HepG2 (cell line): ENCODE results near the gene PBX4. TPM values are rescaled to one million over a fixed set of nuclear protein-coding genes. Genes with fewer than 3 reads are reported as not detected.

Experiments
- NFIC ChIP-seq: IDR thresholded peaks from 2 replicates; pipeline ENCODE4 v1.6.1; 2012; ENCODE audit warnings: mild to moderate bottlenecking, low read length, inconsistent platforms
- NR3C1 ChIP-seq: sonication (generic); formaldehyde crosslinking; IDR thresholded peaks from 2 replicates; pipeline ENCODE4 v1.4.0; 2020; ENCODE audit warnings: missing genetic modification reagents
- SRSF4 ChIP-seq: fragments of 200-400 bp; formaldehyde crosslinking; IDR thresholded peaks from one replicate; pipeline ENCODE4 v1.6.1; 2018; ENCODE audit warnings: mild to moderate bottlenecking, low read depth, low read length, moderate library complexity; ENCODE audit not compliant: poor library complexity, severe bottlenecking
- ZBTB3 ChIP-seq: sonication (generic); formaldehyde crosslinking; IDR thresholded peaks from 2 replicates; pipeline ENCODE4 v1.4.0; 2020; ENCODE audit warnings: low read depth, mild to moderate bottlenecking, moderate library complexity, missing genetic modification reagents, borderline replicate concordance
- polyA plus RNA-seq, 8 experiments: library from polyadenylated mRNA; depleted of rRNA in 3 of 8; stranded (reverse) in 7 of 8; unstranded in 1 of 8; fragments of >200 nt; fragmentation: Illumina TruSeq in 4 of 8; extraction: Trizol in 4 of 8; gene quantifications; 2 replicates each; pipeline versions ENCODE4 v1.2.1 to v1.2.3, GENCODE V29; 2011 to 2016; ENCODE audit warnings: low read depth in 4 of 8, missing spikeins in 1 of 8, mixed read lengths in 1 of 8; ENCODE audit not compliant: insufficient read depth in 1 of 8
- total RNA-seq, 5 experiments: library from RNA; depleted of rRNA; stranded (reverse); fragments of >200 nt; fragmentation: Illumina TruSeq; extraction: Trizol; gene quantifications; 2 replicates each; pipeline ENCODE4 v1.2.3, GENCODE V29; 2016; ENCODE audit warnings: low read depth in 1 of 5
- TF ChIP-seq, protein P1 (sequence below), 2 experiments: sonication (generic) in 1 of 2; formaldehyde crosslinking in 1 of 2; IDR thresholded peaks; 2 replicates each; pipeline versions ENCODE4 v1.6.1 to v1.9.0; 2014 to 2022; ENCODE audit warnings: antibody characterized with exemption in 1 of 2, borderline replicate concordance in 1 of 2, inconsistent platforms in 1 of 2, low read depth in 1 of 2, missing genetic modification reagents in 1 of 2
- TF ChIP-seq, protein P2 (sequence below): sonication (generic); formaldehyde crosslinking; IDR thresholded peaks from 2 replicates; pipeline ENCODE4 v1.5.1; 2020; ENCODE audit warnings: mild to moderate bottlenecking, missing genetic modification reagents

Gene PBX4
- total and polyA plus RNA-seq, 2 of the 13 experiments (the other 11 are each of a cell fraction or from before 2014, with no cell fraction given): not detected

DNA sequence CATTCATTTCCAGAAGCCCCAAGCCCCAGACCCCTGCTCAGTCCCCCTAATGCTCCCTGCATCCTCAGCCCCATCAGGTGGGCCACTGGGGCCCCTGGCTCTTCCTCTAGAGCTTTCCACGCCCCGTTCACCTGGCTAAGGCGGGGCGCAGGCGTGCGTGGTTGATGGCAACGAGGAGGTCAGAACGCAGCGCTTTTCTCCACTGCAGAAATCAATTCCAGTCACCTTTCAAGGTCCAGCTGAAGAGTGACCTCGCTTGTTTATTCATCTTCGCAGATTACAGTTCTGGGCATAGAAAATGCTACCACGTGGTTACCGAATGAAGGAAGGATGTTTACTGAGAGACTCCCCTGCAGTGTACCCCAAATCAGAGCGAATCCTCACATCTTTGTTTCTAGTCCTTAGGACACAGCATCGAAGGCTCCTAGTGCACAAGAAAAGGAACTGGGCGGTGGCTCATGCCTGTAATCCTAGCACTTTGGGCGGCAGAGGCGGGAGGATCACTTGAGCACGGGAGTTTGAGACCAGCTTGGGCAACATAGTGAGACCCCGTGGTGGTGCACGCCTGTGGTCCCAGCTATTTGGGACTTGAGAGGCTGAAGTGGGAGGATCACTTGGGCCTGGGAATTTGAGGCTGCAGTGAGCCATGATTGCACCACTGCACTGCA, 828 bp upstream of the PBX4 start (continued):
- TF ChIP-seq, protein P1, sequence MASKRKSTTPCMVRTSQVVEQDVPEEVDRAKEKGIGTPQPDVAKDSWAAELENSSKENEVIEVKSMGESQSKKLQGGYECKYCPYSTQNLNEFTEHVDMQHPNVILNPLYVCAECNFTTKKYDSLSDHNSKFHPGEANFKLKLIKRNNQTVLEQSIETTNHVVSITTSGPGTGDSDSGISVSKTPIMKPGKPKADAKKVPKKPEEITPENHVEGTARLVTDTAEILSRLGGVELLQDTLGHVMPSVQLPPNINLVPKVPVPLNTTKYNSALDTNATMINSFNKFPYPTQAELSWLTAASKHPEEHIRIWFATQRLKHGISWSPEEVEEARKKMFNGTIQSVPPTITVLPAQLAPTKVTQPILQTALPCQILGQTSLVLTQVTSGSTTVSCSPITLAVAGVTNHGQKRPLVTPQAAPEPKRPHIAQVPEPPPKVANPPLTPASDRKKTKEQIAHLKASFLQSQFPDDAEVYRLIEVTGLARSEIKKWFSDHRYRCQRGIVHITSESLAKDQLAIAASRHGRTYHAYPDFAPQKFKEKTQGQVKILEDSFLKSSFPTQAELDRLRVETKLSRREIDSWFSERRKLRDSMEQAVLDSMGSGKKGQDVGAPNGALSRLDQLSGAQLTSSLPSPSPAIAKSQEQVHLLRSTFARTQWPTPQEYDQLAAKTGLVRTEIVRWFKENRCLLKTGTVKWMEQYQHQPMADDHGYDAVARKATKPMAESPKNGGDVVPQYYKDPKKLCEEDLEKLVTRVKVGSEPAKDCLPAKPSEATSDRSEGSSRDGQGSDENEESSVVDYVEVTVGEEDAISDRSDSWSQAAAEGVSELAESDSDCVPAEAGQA (IDR thresholded peaks at IDR 0.05; ENCODE audit: low read depth): no peak
- TF ChIP-seq, protein P1 (CRISPR knock-in tag; IDR thresholded peaks at IDR 0.05; ENCODE audit: borderline replicate concordance): no peak
- TF ChIP-seq NR3C1 (CRISPR knock-in tag): no peak
- no peak for TF ChIP-seq ZBTB3 (CRISPR knock-in tag)
- TF ChIP-seq, protein P2, sequence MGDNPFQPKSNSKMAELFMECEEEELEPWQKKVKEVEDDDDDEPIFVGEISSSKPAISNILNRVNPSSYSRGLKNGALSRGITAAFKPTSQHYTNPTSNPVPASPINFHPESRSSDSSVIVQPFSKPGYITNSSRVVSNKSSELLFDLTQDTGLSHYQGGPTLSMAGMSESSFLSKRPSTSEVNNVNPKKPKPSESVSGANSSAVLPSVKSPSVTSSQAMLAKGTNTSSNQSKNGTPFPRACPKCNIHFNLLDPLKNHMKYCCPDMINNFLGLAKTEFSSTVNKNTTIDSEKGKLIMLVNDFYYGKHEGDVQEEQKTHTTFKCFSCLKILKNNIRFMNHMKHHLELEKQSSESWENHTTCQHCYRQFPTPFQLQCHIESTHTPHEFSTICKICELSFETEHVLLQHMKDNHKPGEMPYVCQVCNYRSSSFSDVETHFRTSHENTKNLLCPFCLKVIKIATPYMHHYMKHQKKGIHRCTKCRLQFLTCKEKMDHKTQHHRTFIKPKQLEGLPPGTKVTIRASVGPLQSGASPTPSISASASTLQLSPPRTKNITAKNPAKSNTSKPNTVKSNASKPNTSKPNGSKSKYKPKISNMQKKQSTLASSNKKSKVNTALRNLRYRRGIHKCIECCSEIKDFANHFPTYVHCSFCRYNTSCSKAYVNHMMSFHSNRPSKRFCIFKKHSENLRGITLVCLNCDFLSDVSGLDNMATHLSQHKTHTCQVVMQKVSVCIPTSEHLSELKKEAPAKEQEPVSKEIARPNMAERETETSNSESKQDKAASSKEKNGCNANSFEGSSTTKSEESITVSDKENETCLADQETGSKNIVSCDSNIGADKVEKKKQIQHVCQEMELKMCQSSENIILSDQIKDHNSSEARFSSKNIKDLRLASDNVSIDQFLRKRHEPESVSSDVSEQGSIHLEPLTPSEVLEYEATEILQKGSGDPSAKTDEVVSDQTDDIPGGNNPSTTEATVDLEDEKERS (CRISPR knock-in tag): no peak
- no peak for TF ChIP-seq SRSF4
- TF ChIP-seq NFIC: no peak
- TF ChIP-seq, all 625 proteins: peak for 0
